ENCODE data around the gene C4B.
"Not testable (repeated sequence)": the region's sequence is repeated elsewhere in the genome, so short reads cannot be mapped to it uniquely, and the experiment has no call there.

The C4B gene

DNA sequence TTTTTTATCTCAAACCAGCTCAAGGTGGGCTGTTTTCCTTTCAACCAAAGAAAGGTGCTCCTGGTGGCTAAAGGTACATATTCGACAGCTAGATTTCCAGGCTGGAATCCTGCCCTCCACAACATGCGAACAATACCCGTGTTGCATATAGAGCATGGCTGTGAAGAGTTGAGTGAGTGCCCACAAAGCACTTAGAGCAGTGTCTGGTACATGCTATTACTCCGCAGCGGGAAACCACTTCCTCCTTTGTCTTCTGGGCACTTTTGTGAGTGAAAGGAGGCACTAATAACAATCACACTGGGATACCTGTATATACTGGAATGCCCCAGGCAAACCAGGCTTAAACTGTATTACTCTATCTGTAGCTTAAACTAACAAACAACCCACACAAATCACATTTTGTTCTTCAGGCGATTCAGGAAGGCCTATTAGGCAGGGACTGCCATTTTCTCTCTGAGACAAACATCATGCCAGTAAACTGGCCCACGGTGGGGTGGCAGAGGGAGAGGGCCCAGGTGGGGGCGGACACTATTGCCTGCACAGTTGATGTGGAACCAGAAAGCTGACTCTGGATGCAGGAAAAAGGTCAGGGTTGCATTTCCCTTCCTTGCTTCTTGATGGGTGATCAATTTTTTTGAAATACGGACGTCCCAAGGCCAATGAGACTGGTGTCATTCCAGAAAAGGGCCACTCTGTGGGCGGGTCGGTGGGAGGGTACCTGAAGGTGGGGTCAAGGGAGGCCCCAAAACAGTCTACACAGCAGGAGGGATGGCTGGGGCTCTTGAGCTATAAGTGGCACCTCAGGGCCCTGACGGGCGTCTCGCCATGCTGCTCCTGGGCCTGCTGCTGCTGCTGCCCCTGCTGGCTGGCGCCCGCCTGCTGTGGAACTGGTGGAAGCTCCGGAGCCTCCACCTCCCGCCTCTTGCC, 23.3 kb downstream of the C4B start, which contains the start of gene CYP21A2:
CYP21A2 (plus strand) TSS at position 818 of the 927 bp plus-strand sequence; CDS start at position 826, 8 bp downstream.
- not testable (repeated sequence) for DNase-seq

GRCh38 chr6:32038878-32039277, 24.3 kb downstream of the C4B start:
- not testable (repeated sequence) for DNase-seq

- not testable (repeated sequence) for DNase-seq
Measured at GRCh38 chr6:32039321-32040274, 25.0 kb downstream of the C4B start.

DNA sequence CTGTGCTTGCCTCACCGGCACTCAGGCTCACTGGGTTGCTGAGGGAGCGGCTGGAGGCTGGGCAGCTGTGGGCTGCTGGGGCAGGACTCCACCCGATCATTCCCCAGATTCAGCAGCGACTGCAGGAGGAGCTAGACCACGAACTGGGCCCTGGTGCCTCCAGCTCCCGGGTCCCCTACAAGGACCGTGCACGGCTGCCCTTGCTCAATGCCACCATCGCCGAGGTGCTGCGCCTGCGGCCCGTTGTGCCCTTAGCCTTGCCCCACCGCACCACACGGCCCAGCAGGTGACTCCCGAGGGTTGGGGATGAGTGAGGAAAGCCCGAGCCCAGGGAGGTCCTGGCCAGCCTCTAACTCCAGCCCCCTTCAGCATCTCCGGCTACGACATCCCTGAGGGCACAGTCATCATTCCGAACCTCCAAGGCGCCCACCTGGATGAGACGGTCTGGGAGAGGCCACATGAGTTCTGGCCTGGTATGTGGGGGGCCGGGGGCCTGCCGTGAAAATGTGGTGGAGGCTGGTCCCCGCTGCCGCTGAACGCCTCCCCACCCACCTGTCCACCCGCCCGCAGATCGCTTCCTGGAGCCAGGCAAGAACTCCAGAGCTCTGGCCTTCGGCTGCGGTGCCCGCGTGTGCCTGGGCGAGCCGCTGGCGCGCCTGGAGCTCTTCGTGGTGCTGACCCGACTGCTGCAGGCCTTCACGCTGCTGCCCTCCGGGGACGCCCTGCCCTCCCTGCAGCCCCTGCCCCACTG, 25.9 kb downstream of the C4B start:
- not testable (repeated sequence) for DNase-seq

GRCh38 chr6:32041050-32041321, 26.4 kb downstream of the C4B start:
- not testable (repeated sequence) for DNase-seq

- not testable (repeated sequence) for DNase-seq
Measured at GRCh38 chr6:32041385-32041784, 26.8 kb downstream of the C4B start.

- not testable (repeated sequence) for DNase-seq
Measured at GRCh38 chr6:32042276-32042675, 27.7 kb downstream of the C4B start.

DNA sequence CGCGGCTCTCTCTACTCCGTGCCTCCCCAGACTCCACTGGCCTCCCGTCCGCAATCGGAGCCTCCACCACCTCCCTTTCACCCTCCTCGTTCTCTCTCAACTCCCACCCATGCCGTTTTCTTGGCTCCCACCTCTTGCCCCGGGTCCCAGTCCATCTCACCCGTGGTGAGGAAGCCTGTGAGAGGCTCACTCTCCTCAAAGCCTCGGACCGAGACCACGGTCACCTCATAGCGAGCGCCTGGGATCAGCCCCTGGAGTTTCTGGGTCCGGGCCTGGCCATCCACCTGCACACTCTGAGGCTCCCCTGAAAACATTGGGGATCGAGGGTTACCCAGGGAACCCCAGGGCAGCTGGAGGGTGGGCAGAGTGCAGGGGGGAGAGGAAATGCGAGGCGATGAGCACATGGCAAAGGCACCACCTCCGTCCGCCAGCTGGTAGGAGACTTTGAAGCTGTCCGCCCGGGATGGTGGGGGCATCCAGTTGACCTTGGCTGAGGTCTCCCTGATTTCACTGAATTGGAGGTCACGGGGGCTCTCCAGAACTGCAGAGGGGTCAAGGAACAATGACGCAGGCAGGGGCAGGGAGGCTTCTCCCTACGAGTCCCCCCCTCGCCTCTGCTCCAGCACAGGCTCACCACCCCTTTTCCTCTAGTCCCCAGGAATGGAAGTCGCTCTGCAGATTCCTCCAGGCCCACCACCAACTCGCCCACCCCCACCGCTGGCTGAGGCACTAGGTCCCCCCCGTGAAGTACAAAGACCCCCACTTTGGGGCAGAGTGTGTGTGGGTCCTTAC, 29.2 kb downstream of the C4B start:
- not testable (repeated sequence) for DNase-seq

DNA sequence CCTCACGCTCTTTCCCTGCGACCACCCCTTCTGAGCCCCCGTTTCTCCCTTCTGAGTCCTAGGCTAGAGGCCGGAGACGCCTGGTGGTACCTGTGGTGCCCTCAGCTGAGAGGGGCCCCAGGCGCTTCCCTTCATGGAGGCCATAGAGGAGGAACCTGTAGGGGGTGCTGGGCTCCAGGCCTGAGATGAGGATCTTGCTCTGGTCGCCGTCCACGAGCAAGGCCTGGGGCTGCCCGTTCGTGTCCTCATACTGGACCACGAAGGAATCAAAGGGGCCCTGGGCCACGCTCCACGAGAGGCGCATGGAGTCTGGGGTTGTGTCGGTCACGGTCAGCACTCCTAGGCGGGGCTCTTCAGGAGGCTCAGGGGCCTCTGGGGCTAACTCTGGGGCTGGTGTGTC, 30.3 kb downstream of the C4B start:
- DNase-seq, result not testable (repeated sequence)

GRCh38 chr6:32045811-32046449, 31.3 kb downstream of the C4B start:
- DNase-seq, result no peak

- DNase-seq, result no peak
Measured at GRCh38 chr6:32046450-32047083, 32.0 kb downstream of the C4B start.

GRCh38 chr6:32047084-32047478, 32.5 kb downstream of the C4B start:
- DNase-seq, result no peak

- DNase-seq, result no peak
Measured at GRCh38 chr6:32047539-32047854, 32.9 kb downstream of the C4B start.

DNA sequence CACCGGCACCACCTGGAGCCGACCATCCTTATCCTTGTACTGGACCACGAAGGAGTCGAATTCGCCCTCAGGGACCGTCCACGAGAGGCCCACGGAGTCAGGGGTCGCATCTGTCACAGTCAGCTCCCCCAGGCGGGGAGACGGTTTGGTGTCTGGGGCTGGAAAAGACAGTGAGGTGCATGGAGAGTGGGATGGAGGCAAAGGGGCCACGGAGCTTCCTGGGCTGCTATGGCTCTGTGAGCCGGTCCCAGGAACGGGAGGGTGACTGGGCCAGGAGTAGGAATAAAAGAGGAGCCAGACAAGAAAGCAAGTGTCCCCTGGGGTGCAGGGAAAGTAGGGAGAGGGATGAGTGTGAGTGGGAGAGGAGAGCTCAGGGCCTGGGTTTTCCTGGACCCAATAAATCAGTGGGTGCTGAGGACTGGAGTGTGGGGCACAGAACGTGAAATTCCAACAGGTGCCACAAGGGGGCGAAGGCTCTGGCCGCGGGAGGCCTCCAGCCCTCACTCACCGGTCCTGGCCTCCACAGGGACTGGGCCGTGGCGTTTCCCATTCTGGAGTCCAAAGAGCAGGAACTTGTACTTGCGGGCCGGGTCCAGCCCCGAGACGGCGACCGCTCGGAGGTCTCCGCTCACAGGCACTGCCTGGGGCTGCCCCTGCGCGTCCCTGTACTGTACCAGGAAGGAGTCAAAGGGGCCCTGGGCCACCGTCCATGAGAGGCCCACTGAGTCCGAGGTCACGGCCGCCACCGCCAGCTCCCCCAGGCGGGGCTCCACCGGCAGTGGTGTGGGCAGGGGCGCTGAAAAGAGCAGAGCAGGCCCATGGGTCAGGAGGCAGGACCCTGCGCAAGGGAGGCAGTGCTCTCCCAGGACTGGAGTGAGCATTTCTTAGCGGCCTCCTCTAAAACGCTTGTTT, 33.5 kb downstream of the C4B start:
- DNase-seq, result no peak

GRCh38 chr6:32049149-32049548, 34.6 kb downstream of the C4B start:
- DNase-seq, result not testable (repeated sequence)

DNA sequence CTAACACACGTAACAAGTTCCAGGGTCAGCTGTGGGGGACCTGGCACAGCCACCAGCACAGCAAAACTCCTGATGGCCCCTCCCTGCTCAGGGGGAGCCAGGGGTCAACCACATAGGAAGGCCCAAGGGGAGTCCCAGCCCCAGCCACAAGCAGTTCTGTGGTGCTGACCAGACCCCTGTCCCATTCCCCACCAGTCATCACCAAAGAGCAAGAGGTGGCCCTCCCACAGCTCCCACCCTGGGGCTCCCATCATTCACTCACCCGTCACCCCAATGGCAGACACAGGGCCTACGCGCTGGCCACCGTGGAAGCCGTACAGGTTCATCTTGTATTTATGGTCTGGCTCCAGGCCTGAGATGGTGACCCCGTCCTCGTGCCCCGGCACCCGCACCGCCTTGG, 35.1 kb downstream of the C4B start:
- not testable (repeated sequence) for DNase-seq

GRCh38 chr6:32050562-32050961, 36.0 kb downstream of the C4B start:
- no peak for DNase-seq

DNA sequence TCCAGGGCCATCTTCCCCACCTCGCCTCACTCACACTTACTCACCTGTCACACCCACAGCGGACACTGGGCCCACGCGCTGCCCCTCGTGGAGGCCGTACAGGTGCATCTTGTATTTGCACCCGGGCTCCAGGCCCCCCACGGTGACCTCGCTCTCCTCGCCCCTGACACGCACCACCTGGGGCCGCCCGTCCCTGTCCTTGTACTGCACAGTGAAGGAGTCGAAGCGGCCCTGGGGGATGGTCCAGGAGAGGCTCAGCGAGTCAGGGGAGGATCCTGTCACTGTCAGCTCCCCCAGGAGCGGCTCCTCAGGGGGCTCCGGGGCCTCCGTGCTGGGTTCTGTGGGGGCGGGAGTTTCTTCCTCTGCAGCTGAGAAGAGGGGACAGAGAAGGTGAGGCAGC, 38.0 kb downstream of the C4B start:
- not testable (repeated sequence) for DNase-seq

GRCh38 chr6:32053314-32053713, 38.7 kb downstream of the C4B start:
- not testable (repeated sequence) for DNase-seq

- not testable (repeated sequence) for DNase-seq
Measured at GRCh38 chr6:32055756-32056155, 41.2 kb downstream of the C4B start.
